Measurements from ENCODE around the gene CBLN3. TPM values are rescaled to one million over a fixed set of nuclear protein-coding genes. Genes with fewer than 3 reads are reported as not detected.

The CBLN3 gene
- total and polyA plus RNA-seq, 9 of the 15 experiments (the other 6 are each of a cell fraction or from before 2014, with no cell fraction given), result 0.05 to 0.59 (median 0.26) TPM; not detected in 1

DNA sequence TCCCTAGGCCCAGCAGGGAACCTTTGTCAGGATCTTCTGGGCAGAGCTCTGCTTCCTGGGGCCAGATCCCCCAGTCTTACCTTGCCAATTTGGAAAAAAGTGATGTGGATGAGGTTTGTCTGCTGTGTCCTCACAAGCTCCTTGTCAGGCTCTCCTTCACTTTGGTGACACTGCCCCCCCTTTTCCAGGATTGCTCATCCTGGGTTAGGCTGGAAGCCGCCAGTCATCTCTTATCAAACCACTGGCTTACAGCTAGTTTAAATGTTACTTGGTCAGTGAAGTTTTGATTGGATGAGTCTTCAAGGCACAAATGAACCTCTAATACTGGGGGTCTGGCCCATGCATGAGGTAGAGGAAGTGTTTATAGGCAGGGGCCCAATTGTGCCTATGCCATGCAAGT is 15.4 kb downstream of the CBLN3 start (continued):
- TF ChIP-seq, protein P1, sequence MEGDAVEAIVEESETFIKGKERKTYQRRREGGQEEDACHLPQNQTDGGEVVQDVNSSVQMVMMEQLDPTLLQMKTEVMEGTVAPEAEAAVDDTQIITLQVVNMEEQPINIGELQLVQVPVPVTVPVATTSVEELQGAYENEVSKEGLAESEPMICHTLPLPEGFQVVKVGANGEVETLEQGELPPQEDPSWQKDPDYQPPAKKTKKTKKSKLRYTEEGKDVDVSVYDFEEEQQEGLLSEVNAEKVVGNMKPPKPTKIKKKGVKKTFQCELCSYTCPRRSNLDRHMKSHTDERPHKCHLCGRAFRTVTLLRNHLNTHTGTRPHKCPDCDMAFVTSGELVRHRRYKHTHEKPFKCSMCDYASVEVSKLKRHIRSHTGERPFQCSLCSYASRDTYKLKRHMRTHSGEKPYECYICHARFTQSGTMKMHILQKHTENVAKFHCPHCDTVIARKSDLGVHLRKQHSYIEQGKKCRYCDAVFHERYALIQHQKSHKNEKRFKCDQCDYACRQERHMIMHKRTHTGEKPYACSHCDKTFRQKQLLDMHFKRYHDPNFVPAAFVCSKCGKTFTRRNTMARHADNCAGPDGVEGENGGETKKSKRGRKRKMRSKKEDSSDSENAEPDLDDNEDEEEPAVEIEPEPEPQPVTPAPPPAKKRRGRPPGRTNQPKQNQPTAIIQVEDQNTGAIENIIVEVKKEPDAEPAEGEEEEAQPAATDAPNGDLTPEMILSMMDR (IDR thresholded peaks at IDR 0.05 in 2 of 3, conservative IDR thresholded peaks at IDR 0.05 in 1 of 3; ENCODE audit: insufficient read depth in 2 of 3, low read depth in 1 of 3, low read length in 3 of 3), result no peak
- TF ChIP-seq MAZ (CRISPR knock-in tag; conservative IDR thresholded peaks at IDR 0.05 in 1 of 2, IDR thresholded peaks at IDR 0.05 in 1 of 2) (no peak), TCF7 (IDR thresholded peaks at IDR 0.05; ENCODE audit: borderline replicate concordance) (no peak), PHB2 (IDR thresholded peaks at IDR 0.05; ENCODE audit: low read depth) (no peak), MTA1 (IDR thresholded peaks at IDR 0.05; ENCODE audit: borderline replicate concordance) (no peak)
- TF ChIP-seq, protein P2, sequence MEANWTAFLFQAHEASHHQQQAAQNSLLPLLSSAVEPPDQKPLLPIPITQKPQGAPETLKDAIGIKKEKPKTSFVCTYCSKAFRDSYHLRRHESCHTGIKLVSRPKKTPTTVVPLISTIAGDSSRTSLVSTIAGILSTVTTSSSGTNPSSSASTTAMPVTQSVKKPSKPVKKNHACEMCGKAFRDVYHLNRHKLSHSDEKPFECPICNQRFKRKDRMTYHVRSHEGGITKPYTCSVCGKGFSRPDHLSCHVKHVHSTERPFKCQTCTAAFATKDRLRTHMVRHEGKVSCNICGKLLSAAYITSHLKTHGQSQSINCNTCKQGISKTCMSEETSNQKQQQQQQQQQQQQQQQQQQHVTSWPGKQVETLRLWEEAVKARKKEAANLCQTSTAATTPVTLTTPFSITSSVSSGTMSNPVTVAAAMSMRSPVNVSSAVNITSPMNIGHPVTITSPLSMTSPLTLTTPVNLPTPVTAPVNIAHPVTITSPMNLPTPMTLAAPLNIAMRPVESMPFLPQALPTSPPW (CRISPR knock-in tag; IDR thresholded peaks at IDR 0.05), result peak; percentile 57
